Measurements from ENCODE around the gene TSHZ1. TPM values are rescaled to one million over a fixed set of nuclear protein-coding genes. Genes with fewer than 3 reads are reported as not detected.

The TSHZ1 gene
- total RNA-seq, 2 donors from 2014 or later: 8.3 to 11.2 TPM

GRCh38 chr18:75309564-75309963 lies 99.0 kb downstream of the TSHZ1 start:
- intact Hi-C loops (cut with DNase I): no loop called here
- Histone ChIP-seq H3K4me3 (no peak overlapping the region), H3K9me3 (no peaks in the 10 kb centered on the region), H3K27me3 (no peaks in the 10 kb centered on the region), H3K36me3 (replicated peaks in 1 of 2; ENCODE audit: insufficient read depth in 1 of 2, low read depth in 2 of 2) (no peaks in the 10 kb centered on the region), H3K4me1 (no peaks in the 10 kb centered on the region), H3K27ac (no peak overlapping the region)
- DNase-seq: no peak
- ATAC-seq: no peak
- TF ChIP-seq POLR2A (IDR thresholded peaks at IDR 0.05) (no peak), CTCF (IDR thresholded peaks at IDR 0.05) (no peak)
- 69 to 83% methylated on average over 8 of the region's 8 CpGs for WGBS, 2 donors

- no peaks in the 10 kb centered on the region for H3K4me1 ChIP-seq
- no peak for TF ChIP-seq CTCF (IDR thresholded peaks at IDR 0.05)
- no peak for TF ChIP-seq POLR2A (IDR thresholded peaks at IDR 0.05)
- H3K27ac ChIP-seq: no peak overlapping the region
- ATAC-seq: no peak
- intact Hi-C loops (cut with DNase I): no loop called here
- no peak for DNase-seq
- 82 to 90% methylated on average over 5 of the region's 5 CpGs for WGBS, 2 donors
- no peak overlapping the region for H3K4me3 ChIP-seq
- H3K36me3 ChIP-seq (replicated peaks in 1 of 2; ENCODE audit: insufficient read depth in 1 of 2, low read depth in 2 of 2): no peaks in the 10 kb centered on the region
- no peaks in the 10 kb centered on the region for H3K27me3 ChIP-seq
- H3K9me3 ChIP-seq: no peaks in the 10 kb centered on the region
Observed at GRCh38 chr18:75314117-75314516, 103.5 kb downstream of the TSHZ1 start.

- no peak for DNase-seq
- no peaks in the 10 kb centered on the region for H3K4me1 ChIP-seq
- H3K9me3 ChIP-seq: no peaks in the 10 kb centered on the region
- H3K36me3 ChIP-seq (replicated peaks in 1 of 2; ENCODE audit: insufficient read depth in 1 of 2, low read depth in 2 of 2): no peaks in the 10 kb centered on the region
- H3K4me3 ChIP-seq: no peak overlapping the region
- 73 to 75% methylated on average over 1 of the region's 1 CpG for WGBS, 2 donors
- H3K27ac ChIP-seq: no peak overlapping the region
- intact Hi-C loops (cut with DNase I): no loop called here
- ATAC-seq: no peak
- TF ChIP-seq CTCF (IDR thresholded peaks at IDR 0.05) (no peak), POLR2A (IDR thresholded peaks at IDR 0.05) (no peak)
- H3K27me3 ChIP-seq: no peaks in the 10 kb centered on the region
Observed at GRCh38 chr18:75314606-75315005, 104.0 kb downstream of the TSHZ1 start.

- 82 to 97% methylated on average over 9 to 10 of the region's 10 CpGs for WGBS, 2 donors
- Histone ChIP-seq H3K27ac (no peak overlapping the region), H3K36me3 (replicated peaks in 1 of 2; ENCODE audit: insufficient read depth in 1 of 2, low read depth in 2 of 2) (no peaks in the 10 kb centered on the region), H3K4me3 (no peak overlapping the region), H3K27me3 (no peaks in the 10 kb centered on the region), H3K9me3 (no peaks in the 10 kb centered on the region), H3K4me1 (no peaks in the 10 kb centered on the region)
- ATAC-seq (no peak), DNase-seq (no peak)
- TF ChIP-seq CTCF (IDR thresholded peaks at IDR 0.05): no peak
- no peak for TF ChIP-seq POLR2A (IDR thresholded peaks at IDR 0.05)
- intact Hi-C loops (cut with DNase I): no loop called here
Observed at GRCh38 chr18:75316223-75316622, 105.6 kb downstream of the TSHZ1 start.

- no peak for DNase-seq
- H3K27me3 ChIP-seq: no peaks in the 10 kb centered on the region
- TF ChIP-seq POLR2A (IDR thresholded peaks at IDR 0.05) (no peak), CTCF (IDR thresholded peaks at IDR 0.05) (no peak)
- no peak overlapping the region for H3K4me3 ChIP-seq
- intact Hi-C loops (cut with DNase I): no loop called here
- no peak overlapping the region for H3K27ac ChIP-seq
- H3K36me3 ChIP-seq (replicated peaks in 1 of 2; ENCODE audit: insufficient read depth in 1 of 2, low read depth in 2 of 2): no peaks in the 10 kb centered on the region
- 91 to 94% methylated on average over 5 to 8 of the region's 8 CpGs for WGBS, 2 donors
- no peaks in the 10 kb centered on the region for H3K4me1 ChIP-seq
- H3K9me3 ChIP-seq: no peaks in the 10 kb centered on the region
- no peak for ATAC-seq
Observed at GRCh38 chr18:75316826-75317225, 106.2 kb downstream of the TSHZ1 start.

Data from body of pancreas (tissue), 4 donors.